Gastrocnemius medialis (tissue), 4 donors: ENCODE results near the gene DHH. TPM values are rescaled to one million over a fixed set of nuclear protein-coding genes. Genes with fewer than 3 reads are reported as not detected.
A peak's percentile ranks its signal among the peaks of the same experiment; 100 is the strongest.

Source experiments
- ATAC-seq, 2 donors: fragments of 150-250 bp; one replicate each; pipeline ENCODE4 v1.9.1; 2016
- DNase-seq, 2 donors: peaks; one replicate each; pipeline ENCODE4 v3.0.0-alpha.2; 2019
- H3K27ac ChIP-seq, 4 donors: fragments of 200-600 bp; sonication (generic); 1 replicate in 1 of 4; 2 replicates in 3 of 4; pipeline ENCODE4 v1.5.1; 2016 to 2018; ENCODE audit warnings: mild to moderate bottlenecking in 2 of 4, moderate library complexity in 1 of 4
- H3K27me3 ChIP-seq, 3 donors: fragments of 200-600 bp; sonication (generic) in 2 of 3; 1 replicate in 1 of 3; 2 replicates in 2 of 3; pipeline versions ENCODE4 v1.5.1 to v1.6.0; 2016 to 2019; ENCODE audit warnings: mild to moderate bottlenecking in 1 of 3, moderate library complexity in 1 of 3
- H3K36me3 ChIP-seq, 2 donors: fragments of 200-600 bp; sonication (generic) in 1 of 2; one replicate each; pipeline ENCODE4 v1.5.1; 2017 to 2018
- H3K4me1 ChIP-seq, 2 donors: fragments of 200-600 bp; sonication (generic) in 1 of 2; one replicate each; pipeline ENCODE4 v1.5.1; 2016 to 2017; ENCODE audit warnings: mild to moderate bottlenecking in 2 of 2
- H3K4me3 ChIP-seq, 4 donors: fragments of 200-600 bp; sonication (generic) in 3 of 4; 1 replicate in 1 of 4; 2 replicates in 3 of 4; pipeline ENCODE4 v1.5.1; 2016 to 2019; ENCODE audit warnings: mild to moderate bottlenecking in 2 of 4
- H3K9me3 ChIP-seq, 3 donors: fragments of 200-600 bp; sonication (generic) in 2 of 3; 1 replicate in 1 of 3; 2 replicates in 2 of 3; pipeline ENCODE4 v1.5.1; 2016 to 2019
- CTCF ChIP-seq, 5 experiments: fragments of 450-650 bp in 3 of 5; fragments of 200-600 bp in 2 of 5; sonication (generic) in 2 of 5; IDR thresholded peaks in 4 of 5; conservative IDR thresholded peaks in 1 of 5; 1 replicate in 4 of 5; 2 replicates in 1 of 5; pipeline ENCODE4 v1.5.1; 2016 to 2019; ENCODE audit warnings: antibody characterized with exemption in 5 of 5, mild to moderate bottlenecking in 3 of 5, moderate library complexity in 3 of 5
- POLR2A ChIP-seq, 2 donors: fragments of 450-650 bp; IDR thresholded peaks; one replicate each; pipeline ENCODE4 v1.6.1; 2017; ENCODE audit warnings: antibody characterized with exemption in 2 of 2, mild to moderate bottlenecking in 2 of 2, moderate library complexity in 2 of 2
- in situ Hi-C, 4 donors: fragments of 200-750 bp; cut with MboI; loops; one replicate each; pipeline versions ENCODE4 v1.15.0 to v1.8.0; 2017; ENCODE audit warnings: low sequenced_read_pairs in 4 of 4
- intact Hi-C: fragments of 100-400 bp; cut with DNase I; formaldehyde crosslinking; loops from one replicate; pipeline ENCODE4 v1.15.1; 2023; ENCODE audit warnings: low total_unique reads
- total RNA-seq, 4 donors: library from RNA; depleted of rRNA; stranded (reverse); fragments of >200 nt; gene quantifications; one replicate each; pipeline versions ENCODE4 v1.1.0 to v1.2.3, GENCODE V29; 2016

Gene DHH
- total RNA-seq, 4 donors from 2014 or later = 0.09 to 0.36 (median 0.15) TPM; not detected in 1

- in situ Hi-C loops (loop anchor here in 1 of 4 donors (25.0 kb wide), 1 partner anchor 142 kb away; no protein-coding TSS in a partner anchor), intact Hi-C loops (no loop called here)
- TF ChIP-seq CTCF (IDR thresholded peaks at IDR 0.05 in 4 of 5, conservative IDR thresholded peaks at IDR 0.05 in 1 of 5) = no peak
- TF ChIP-seq POLR2A (IDR thresholded peaks at IDR 0.05) = no peak
- DNase-seq = no peak
- Histone ChIP-seq H3K4me3 (peak overlapping the region in 2 of 4 donors; percentile 30 to 40), H3K27ac (no peak overlapping the region), H3K36me3 (peaks cover 3 to 25% of the 10 kb centered on the region in 2 donors), H3K4me1 (peaks cover 26 to 31% of the 10 kb centered on the region in 2 donors), H3K27me3 (peaks cover 48 to 49% (median 49%) of the 10 kb centered on the region in 3 donors), H3K9me3 (no peaks in the 10 kb centered on the region)
- ATAC-seq = no peak
These were observed 369 bp upstream of the DHH start for GRCh38 chr12:49094975-49095365.

- Histone ChIP-seq H3K27ac (no peak overlapping the region), H3K36me3 (peaks cover 0 to 16% of the 10 kb centered on the region in 2 donors), H3K4me3 (peak overlapping the region in 3 of 4 donors; percentile 30 to 40 (median 35)), H3K4me1 (peaks cover 30 to 31% of the 10 kb centered on the region in 2 donors), H3K9me3 (no peaks in the 10 kb centered on the region), H3K27me3 (peaks cover 57 to 59% (median 58%) of the 10 kb centered on the region in 3 donors)
- DNase-seq = no peak
- intact Hi-C loops = no loop called here
- TF ChIP-seq CTCF (IDR thresholded peaks at IDR 0.05 in 4 of 5, conservative IDR thresholded peaks at IDR 0.05 in 1 of 5) (no peak), POLR2A (IDR thresholded peaks at IDR 0.05) (no peak)
- in situ Hi-C loops = loop anchor here in 1 of 4 donors (25.0 kb wide), 1 partner anchor 144 kb away; no protein-coding TSS in a partner anchor
- ATAC-seq = no peak
These were observed 825 bp downstream of the DHH start for GRCh38 chr12:49093792-49094159.

GRCh38 chr12:49092816-49093406, 1.7 kb downstream of the DHH start:
- in situ Hi-C loops = loop anchor here in 1 of 4 donors (25.0 kb wide), 1 partner anchor 144 kb away; no protein-coding TSS in a partner anchor
- TF ChIP-seq POLR2A (IDR thresholded peaks at IDR 0.05) (no peak), CTCF (IDR thresholded peaks at IDR 0.05 in 4 of 5, conservative IDR thresholded peaks at IDR 0.05 in 1 of 5) (no peak)
- H3K36me3 ChIP-seq = peaks cover 0 to 12% of the 10 kb centered on the region in 2 donors
- DNase-seq (no peak), ATAC-seq (no peak)
- no peaks in the 10 kb centered on the region for H3K9me3 ChIP-seq
- H3K4me1 ChIP-seq = peaks cover 30 to 31% of the 10 kb centered on the region in 2 donors
- no peak overlapping the region for H3K4me3 ChIP-seq
- no peak overlapping the region for H3K27ac ChIP-seq
- intact Hi-C loops = no loop called here
- H3K27me3 ChIP-seq = peaks cover 57 to 63% (median 60%) of the 10 kb centered on the region in 3 donors

- no peak for TF ChIP-seq POLR2A (IDR thresholded peaks at IDR 0.05)
- peak in 1 of 5 experiments; percentile 28 for TF ChIP-seq CTCF (IDR thresholded peaks at IDR 0.05 in 4 of 5, conservative IDR thresholded peaks at IDR 0.05 in 1 of 5)
These were observed 2.4 kb downstream of the DHH start for GRCh38 chr12:49092086-49092815.

More at GRCh38 chr12:49092086-49092815, 2.4 kb downstream of the DHH start:
- no peak for DNase-seq
- peaks cover 0 to 7% of the 10 kb centered on the region in 2 donors for H3K36me3 ChIP-seq
- peaks cover 25 to 31% of the 10 kb centered on the region in 2 donors for H3K4me1 ChIP-seq
- peaks cover 57 to 63% (median 60%) of the 10 kb centered on the region in 3 donors for H3K27me3 ChIP-seq
- no peak overlapping the region for H3K27ac ChIP-seq
- intact Hi-C loops (no loop called here), in situ Hi-C loops (loop anchor here in 1 of 4 donors (25.0 kb wide), 1 partner anchor 145 kb away; no protein-coding TSS in a partner anchor)
- no peak for ATAC-seq
- H3K4me3 ChIP-seq = peak overlapping the region in 3 of 4 donors; percentile 10 to 29 (median 28)
- H3K9me3 ChIP-seq = no peaks in the 10 kb centered on the region
